Measurements from ENCODE around the gene SIK2.
"Not testable (repeated sequence)": the region's sequence is repeated elsewhere in the genome, so short reads cannot be mapped to it uniquely, and the experiment has no call there.

The SIK2 gene

DNA sequence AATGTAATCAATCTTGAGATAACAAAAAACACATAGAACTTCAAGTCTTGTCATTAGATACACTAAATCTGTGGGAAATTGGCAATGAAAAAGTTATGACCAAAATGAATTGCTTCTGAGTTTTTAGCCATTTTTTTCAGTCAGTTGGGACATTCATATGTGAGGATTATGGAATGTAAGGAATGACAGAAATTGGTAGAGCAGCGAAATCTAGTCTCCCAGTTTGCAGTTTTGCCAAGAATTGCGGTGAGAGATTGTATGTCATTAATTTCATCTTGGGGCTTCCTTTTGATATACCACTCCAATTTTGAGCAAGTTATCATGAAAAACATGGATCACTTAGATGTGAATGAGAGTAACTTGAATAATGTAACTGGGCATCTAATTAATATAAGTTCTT is 49.9 kb downstream of the SIK2 start:
- no peak overlapping the region for H3K4me3 ChIP-seq (ENCODE audit: low read depth in 1 of 2, low read length in 2 of 2)
- no peak overlapping the region for H3K4me2 ChIP-seq (ENCODE audit: insufficient read depth, low read length)
- ATAC-seq (ENCODE audit: insufficient read depth, low read depth), result no peak
- no peaks in the 10 kb centered on the region for H3K36me3 ChIP-seq (ENCODE audit: insufficient read depth, low read length)
- no peak for TF ChIP-seq EZH2 (IDR thresholded peaks at IDR 0.05; ENCODE audit: borderline replicate concordance, low read depth, low read length, severe bottlenecking)
- TF ChIP-seq, protein P1, sequence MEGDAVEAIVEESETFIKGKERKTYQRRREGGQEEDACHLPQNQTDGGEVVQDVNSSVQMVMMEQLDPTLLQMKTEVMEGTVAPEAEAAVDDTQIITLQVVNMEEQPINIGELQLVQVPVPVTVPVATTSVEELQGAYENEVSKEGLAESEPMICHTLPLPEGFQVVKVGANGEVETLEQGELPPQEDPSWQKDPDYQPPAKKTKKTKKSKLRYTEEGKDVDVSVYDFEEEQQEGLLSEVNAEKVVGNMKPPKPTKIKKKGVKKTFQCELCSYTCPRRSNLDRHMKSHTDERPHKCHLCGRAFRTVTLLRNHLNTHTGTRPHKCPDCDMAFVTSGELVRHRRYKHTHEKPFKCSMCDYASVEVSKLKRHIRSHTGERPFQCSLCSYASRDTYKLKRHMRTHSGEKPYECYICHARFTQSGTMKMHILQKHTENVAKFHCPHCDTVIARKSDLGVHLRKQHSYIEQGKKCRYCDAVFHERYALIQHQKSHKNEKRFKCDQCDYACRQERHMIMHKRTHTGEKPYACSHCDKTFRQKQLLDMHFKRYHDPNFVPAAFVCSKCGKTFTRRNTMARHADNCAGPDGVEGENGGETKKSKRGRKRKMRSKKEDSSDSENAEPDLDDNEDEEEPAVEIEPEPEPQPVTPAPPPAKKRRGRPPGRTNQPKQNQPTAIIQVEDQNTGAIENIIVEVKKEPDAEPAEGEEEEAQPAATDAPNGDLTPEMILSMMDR (IDR thresholded peaks at IDR 0.05; ENCODE audit: borderline replicate concordance, extremely low read depth, low read length, poor library complexity, severe bottlenecking), result no peak
- H3K9ac ChIP-seq (ENCODE audit: low read depth, low read length), result no peak overlapping the region
- H3K4me1 ChIP-seq (ENCODE audit: insufficient read depth, low read length), result no peaks in the 10 kb centered on the region
- no peaks in the 10 kb centered on the region for H3K27me3 ChIP-seq (ENCODE audit: insufficient read depth, low read length, poor library complexity)
- H3K79me2 ChIP-seq (ENCODE audit: insufficient read depth, low read length), result no peaks in the 10 kb centered on the region
- no peak overlapping the region for H2AFZ ChIP-seq (ENCODE audit: low read depth, low read length)
- no peaks in the 10 kb centered on the region for H3K9me3 ChIP-seq (ENCODE audit: insufficient read depth, low read length, severe bottlenecking)
- no peak for DNase-seq
- H3K27ac ChIP-seq (ENCODE audit: low read length), result no peak overlapping the region
- 0 out of 2 replicates have a peak, but pooled peaks cover 2% of the 10 kb centered on the region for H4K20me1 ChIP-seq (ENCODE audit: insufficient read depth, low read length)

DNA sequence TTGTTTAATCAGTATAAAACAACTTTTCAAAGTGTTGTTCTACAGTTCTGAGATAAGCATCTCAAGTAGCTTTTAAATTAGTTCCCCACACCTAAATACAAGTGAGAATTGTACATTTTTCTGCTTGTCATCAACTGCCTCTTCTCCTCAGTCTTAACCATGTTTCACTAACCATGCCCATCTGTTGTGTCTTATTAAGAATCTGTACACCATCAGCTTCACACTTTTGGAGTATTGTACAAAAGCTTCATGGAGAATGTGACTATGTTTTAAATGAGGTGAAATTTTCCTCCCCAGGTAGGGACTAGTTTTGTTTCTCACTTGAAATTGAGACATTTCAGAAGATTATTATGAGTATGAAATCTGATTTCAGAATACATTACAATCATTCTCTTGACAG is 52.4 kb downstream of the SIK2 start:
- no peak for ATAC-seq (ENCODE audit: insufficient read depth, low read depth)
- no peak for DNase-seq
- no peaks in the 10 kb centered on the region for H3K79me2 ChIP-seq (ENCODE audit: insufficient read depth, low read length)
- no peaks in the 10 kb centered on the region for H3K36me3 ChIP-seq (ENCODE audit: insufficient read depth, low read length)
- no peak overlapping the region for H3K9ac ChIP-seq (ENCODE audit: low read depth, low read length)
- no peak overlapping the region for H3K4me2 ChIP-seq (ENCODE audit: insufficient read depth, low read length)
- H2AFZ ChIP-seq (ENCODE audit: low read depth, low read length), result no peak overlapping the region
- H3K27ac ChIP-seq (ENCODE audit: low read length), result no peak overlapping the region
- H4K20me1 ChIP-seq (ENCODE audit: insufficient read depth, low read length), result 0 out of 2 replicates have a peak, but pooled peaks cover 2% of the 10 kb centered on the region
- no peak overlapping the region for H3K4me3 ChIP-seq (ENCODE audit: low read depth in 1 of 2, low read length in 2 of 2)
- H3K27me3 ChIP-seq (ENCODE audit: insufficient read depth, low read length, poor library complexity), result no peaks in the 10 kb centered on the region
- no peaks in the 10 kb centered on the region for H3K9me3 ChIP-seq (ENCODE audit: insufficient read depth, low read length, severe bottlenecking)
- H3K4me1 ChIP-seq (ENCODE audit: insufficient read depth, low read length), result no peaks in the 10 kb centered on the region
- TF ChIP-seq, protein P1 (IDR thresholded peaks at IDR 0.05; ENCODE audit: borderline replicate concordance, extremely low read depth, low read length, poor library complexity, severe bottlenecking), result no peak
- no peak for TF ChIP-seq EZH2 (IDR thresholded peaks at IDR 0.05; ENCODE audit: borderline replicate concordance, low read depth, low read length, severe bottlenecking)

DNA sequence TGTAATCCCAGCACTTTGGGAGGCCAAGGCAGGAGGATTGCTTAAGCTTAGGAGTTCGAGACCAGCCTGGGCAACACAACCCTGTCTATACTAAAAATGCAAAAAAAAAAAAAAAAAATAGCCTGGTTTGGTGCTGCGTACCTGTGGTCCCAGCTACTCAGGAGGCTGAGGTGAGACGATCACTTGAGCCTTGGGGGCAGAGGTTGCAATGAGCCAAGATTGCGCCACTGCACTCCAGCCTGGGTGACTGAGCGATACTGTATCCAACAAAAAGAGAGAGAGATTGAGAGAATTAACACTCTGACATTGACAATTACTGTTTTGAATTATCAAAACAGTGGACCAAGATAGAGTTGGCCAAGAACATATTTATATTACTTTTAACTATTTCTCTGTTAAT is 53.7 kb downstream of the SIK2 start:
- Histone ChIP-seq H3K79me2 (ENCODE audit: insufficient read depth, low read length) (no peaks in the 10 kb centered on the region), H3K4me2 (ENCODE audit: insufficient read depth, low read length) (no peak overlapping the region)

DNA sequence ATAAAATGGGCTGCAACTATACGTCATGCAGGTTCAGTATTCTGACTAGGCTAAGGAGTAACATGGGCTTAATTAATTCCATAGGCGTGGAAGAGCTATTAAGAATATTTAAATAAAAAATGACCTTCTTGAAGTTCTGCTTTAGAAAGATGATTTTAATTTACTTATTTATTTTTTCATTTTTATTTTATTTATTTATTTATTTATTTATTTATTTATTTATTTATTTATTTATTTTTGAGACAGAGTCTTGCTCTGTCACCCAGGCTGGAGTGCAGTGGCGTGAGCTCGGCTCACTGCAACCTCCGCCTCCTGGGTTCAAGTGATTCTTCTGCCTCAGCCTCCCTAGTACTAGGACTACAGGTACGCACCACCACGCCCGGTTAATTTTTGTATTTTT is 55.7 kb downstream of the SIK2 start:
- H3K4me3 ChIP-seq (ENCODE audit: low read depth in 1 of 2, low read length in 2 of 2); H3K9ac ChIP-seq (ENCODE audit: low read depth, low read length); H3K27me3 ChIP-seq (ENCODE audit: insufficient read depth, low read length, poor library complexity); H3K36me3 ChIP-seq (ENCODE audit: insufficient read depth, low read length); H3K79me2 ChIP-seq (ENCODE audit: insufficient read depth, low read length); H3K9me3 ChIP-seq (ENCODE audit: insufficient read depth, low read length, severe bottlenecking); ATAC-seq (ENCODE audit: insufficient read depth, low read depth); H3K27ac ChIP-seq (ENCODE audit: low read length); H3K4me2 ChIP-seq (ENCODE audit: insufficient read depth, low read length); H2AFZ ChIP-seq (ENCODE audit: low read depth, low read length); DNase-seq; H4K20me1 ChIP-seq (ENCODE audit: insufficient read depth, low read length); H3K4me1 ChIP-seq (ENCODE audit: insufficient read depth, low read length): not testable (repeated sequence)

More for the DNA sequence above, 53.7 kb downstream of the SIK2 start:
- TF ChIP-seq, protein P1 (IDR thresholded peaks at IDR 0.05; ENCODE audit: borderline replicate concordance, extremely low read depth, low read length, poor library complexity, severe bottlenecking), result no peak
- TF ChIP-seq EZH2 (IDR thresholded peaks at IDR 0.05; ENCODE audit: borderline replicate concordance, low read depth, low read length, severe bottlenecking), result no peak
- Histone ChIP-seq H3K9ac (ENCODE audit: low read depth, low read length) (no peak overlapping the region), H3K27ac (ENCODE audit: low read length) (no peak overlapping the region), H3K4me1 (ENCODE audit: insufficient read depth, low read length) (no peaks in the 10 kb centered on the region), H3K36me3 (ENCODE audit: insufficient read depth, low read length) (no peaks in the 10 kb centered on the region), H3K4me3 (ENCODE audit: low read depth in 1 of 2, low read length in 2 of 2) (no peak overlapping the region), H4K20me1 (ENCODE audit: insufficient read depth, low read length) (peaks cover 6% of the 10 kb centered on the region; the same call in 1 of the 2 replicates), H2AFZ (ENCODE audit: low read depth, low read length) (no peak overlapping the region), H3K27me3 (ENCODE audit: insufficient read depth, low read length, poor library complexity) (no peaks in the 10 kb centered on the region), H3K9me3 (ENCODE audit: insufficient read depth, low read length, severe bottlenecking) (no peaks in the 10 kb centered on the region)
- no peak for ATAC-seq (ENCODE audit: insufficient read depth, low read depth)
- no peak for DNase-seq

DNA sequence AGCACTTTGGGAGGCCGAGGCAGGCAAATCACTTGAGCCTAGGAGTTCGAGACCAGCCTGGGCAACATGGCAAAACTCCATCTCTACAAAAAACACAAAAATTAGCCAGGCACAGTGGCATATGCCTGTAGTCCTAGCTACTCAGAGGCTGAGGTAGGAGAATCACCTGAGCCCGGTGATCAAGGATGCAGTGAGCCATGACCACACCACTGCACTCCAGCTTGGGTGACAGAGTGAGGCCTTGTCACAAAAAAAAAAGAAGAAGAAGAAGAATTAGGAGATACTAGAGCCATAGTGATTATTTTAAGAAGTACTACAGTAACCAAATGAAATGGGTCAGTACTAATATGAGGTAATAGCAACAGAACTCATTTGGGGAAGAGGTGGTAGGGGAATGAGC is 56.2 kb downstream of the SIK2 start:
- not testable (repeated sequence) for H3K9me3 ChIP-seq (ENCODE audit: insufficient read depth, low read length, severe bottlenecking); ATAC-seq (ENCODE audit: insufficient read depth, low read depth); H3K4me3 ChIP-seq (ENCODE audit: low read depth in 1 of 2, low read length in 2 of 2); H3K9ac ChIP-seq (ENCODE audit: low read depth, low read length); H3K4me1 ChIP-seq (ENCODE audit: insufficient read depth, low read length); H3K27ac ChIP-seq (ENCODE audit: low read length); H3K4me2 ChIP-seq (ENCODE audit: insufficient read depth, low read length); H4K20me1 ChIP-seq (ENCODE audit: insufficient read depth, low read length); H3K36me3 ChIP-seq (ENCODE audit: insufficient read depth, low read length); DNase-seq; H3K79me2 ChIP-seq (ENCODE audit: insufficient read depth, low read length); H3K27me3 ChIP-seq (ENCODE audit: insufficient read depth, low read length, poor library complexity); H2AFZ ChIP-seq (ENCODE audit: low read depth, low read length)

Measured in DND-41 (cell line).